H1 (cell line): Measurements from ENCODE around the gene TMEM174. TPM values are rescaled to one million over a fixed set of nuclear protein-coding genes. Genes with fewer than 3 reads are reported as not detected.

Source experiments
- ASH2L ChIP-seq: fragments of 200-600, 300-600 bp; sonication (generic); IDR thresholded peaks from one replicate; pipeline ENCODE4 v1.7.1; 2017; ENCODE audit warnings: low read length
- CHD1 ChIP-seq: IDR thresholded peaks from 2 replicates; pipeline ENCODE4 v1.6.1; 2012; ENCODE audit warnings: low read depth, low read length, improper control_type of control experiment
- EP300 ChIP-seq, 2 experiments: IDR thresholded peaks; 1 replicate in 1 of 2; 2 replicates in 1 of 2; pipeline ENCODE4 v1.6.1; 2011 to 2012; ENCODE audit warnings: low read depth in 2 of 2, low read length in 2 of 2, mild to moderate bottlenecking in 2 of 2, borderline replicate concordance in 1 of 2, inconsistent platforms in 1 of 2, moderate library complexity in 1 of 2
- GTF2F1 ChIP-seq: IDR thresholded peaks from 2 replicates; pipeline ENCODE4 v1.6.1; 2012; ENCODE audit warnings: low read depth, low read length, improper control_type of control experiment, borderline replicate concordance
- HDAC6 ChIP-seq: IDR thresholded peaks from one replicate; pipeline ENCODE4 v1.7.1; 2012; ENCODE audit warnings: low read depth, mild to moderate bottlenecking, inconsistent platforms, low read length, moderate library complexity
- KDM4A ChIP-seq: IDR thresholded peaks from one replicate; pipeline ENCODE4 v1.7.1; 2012; ENCODE audit warnings: low read depth, mild to moderate bottlenecking, moderate library complexity, low read length, inconsistent platforms; ENCODE audit not compliant: severe bottlenecking
- NRF1 ChIP-seq: IDR thresholded peaks from 2 replicates; pipeline ENCODE4 v1.6.1; 2011; ENCODE audit warnings: mild to moderate bottlenecking, low read depth, low read length, improper control_type of control experiment
- RAD21 ChIP-seq, 2 experiments: IDR thresholded peaks in 1 of 2; conservative IDR thresholded peaks in 1 of 2; 2 replicates each; pipeline ENCODE4 v1.6.1; 2011; ENCODE audit warnings: low read depth in 2 of 2, low read length in 2 of 2, improper control_type of control experiment in 1 of 2, inconsistent platforms in 1 of 2, mild to moderate bottlenecking in 1 of 2, moderate library complexity in 1 of 2
- SP1 ChIP-seq: IDR thresholded peaks from 2 replicates; pipeline ENCODE4 v1.6.1; 2011; ENCODE audit warnings: low read depth, low read length
- polyA plus RNA-seq, 7 experiments: library from polyadenylated mRNA; depleted of rRNA in 3 of 7; stranded (reverse) in 5 of 7; unstranded in 2 of 7; fragments of >200 nt in 5 of 7; fragments of 200-250 nt in 2 of 7; gene quantifications; 1 replicate in 5 of 7; 2 replicates in 1 of 7; 4 replicates in 1 of 7; pipeline versions ENCODE4 v1.2.1 to v1.2.3, GENCODE V29; 2011 to 2013; ENCODE audit warnings: missing spikeins in 2 of 7, mixed read lengths in 2 of 7
- total RNA-seq: library from RNA; stranded (reverse); fragmentation: NEBNext Ultra II Directional; extraction: Animal tissue kit (Norgen Biotek cat#: 25700); gene quantifications from 2 replicates; pipeline ENCODE4 v1.2.1, GENCODE V29; 2021
- TF ChIP-seq, protein P1 (sequence below): fragments of 300-600 bp; sonication (generic); IDR thresholded peaks from 2 replicates; pipeline ENCODE4 v1.7.1; 2012; ENCODE audit warnings: low read length, moderate library complexity, mild to moderate bottlenecking, inconsistent platforms; ENCODE audit not compliant: insufficient replicate concordance
- TF ChIP-seq, protein P2 (sequence below): IDR thresholded peaks from 2 replicates; pipeline ENCODE4 v1.6.1; 2012; ENCODE audit warnings: inconsistent platforms

TMEM174 gene
- total and polyA plus RNA-seq, 2 of the 8 experiments (the other 6 are each of a cell fraction or from before 2014, with no cell fraction given) = not detected

DNA sequence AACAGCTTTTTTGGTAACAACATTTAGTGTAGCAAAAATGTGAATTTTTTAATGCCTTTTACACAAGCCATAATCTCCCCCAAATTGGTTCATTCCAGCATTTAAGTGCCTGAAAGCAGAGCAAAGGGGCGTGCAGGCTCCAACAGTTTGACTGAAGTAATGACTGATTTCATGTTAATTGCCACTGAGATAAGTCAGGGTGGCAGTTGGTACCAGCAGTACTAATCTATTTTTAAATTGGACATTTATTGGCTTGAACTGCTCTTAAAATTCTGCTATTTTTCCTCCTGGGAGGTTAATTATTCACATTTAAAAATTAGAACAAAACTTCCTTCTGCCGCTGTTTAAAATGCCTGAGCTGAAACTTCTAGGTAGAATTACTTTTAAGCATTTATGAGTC lies 40.2 kb upstream of the TMEM174 start (continued):
- TF ChIP-seq, protein P1, sequence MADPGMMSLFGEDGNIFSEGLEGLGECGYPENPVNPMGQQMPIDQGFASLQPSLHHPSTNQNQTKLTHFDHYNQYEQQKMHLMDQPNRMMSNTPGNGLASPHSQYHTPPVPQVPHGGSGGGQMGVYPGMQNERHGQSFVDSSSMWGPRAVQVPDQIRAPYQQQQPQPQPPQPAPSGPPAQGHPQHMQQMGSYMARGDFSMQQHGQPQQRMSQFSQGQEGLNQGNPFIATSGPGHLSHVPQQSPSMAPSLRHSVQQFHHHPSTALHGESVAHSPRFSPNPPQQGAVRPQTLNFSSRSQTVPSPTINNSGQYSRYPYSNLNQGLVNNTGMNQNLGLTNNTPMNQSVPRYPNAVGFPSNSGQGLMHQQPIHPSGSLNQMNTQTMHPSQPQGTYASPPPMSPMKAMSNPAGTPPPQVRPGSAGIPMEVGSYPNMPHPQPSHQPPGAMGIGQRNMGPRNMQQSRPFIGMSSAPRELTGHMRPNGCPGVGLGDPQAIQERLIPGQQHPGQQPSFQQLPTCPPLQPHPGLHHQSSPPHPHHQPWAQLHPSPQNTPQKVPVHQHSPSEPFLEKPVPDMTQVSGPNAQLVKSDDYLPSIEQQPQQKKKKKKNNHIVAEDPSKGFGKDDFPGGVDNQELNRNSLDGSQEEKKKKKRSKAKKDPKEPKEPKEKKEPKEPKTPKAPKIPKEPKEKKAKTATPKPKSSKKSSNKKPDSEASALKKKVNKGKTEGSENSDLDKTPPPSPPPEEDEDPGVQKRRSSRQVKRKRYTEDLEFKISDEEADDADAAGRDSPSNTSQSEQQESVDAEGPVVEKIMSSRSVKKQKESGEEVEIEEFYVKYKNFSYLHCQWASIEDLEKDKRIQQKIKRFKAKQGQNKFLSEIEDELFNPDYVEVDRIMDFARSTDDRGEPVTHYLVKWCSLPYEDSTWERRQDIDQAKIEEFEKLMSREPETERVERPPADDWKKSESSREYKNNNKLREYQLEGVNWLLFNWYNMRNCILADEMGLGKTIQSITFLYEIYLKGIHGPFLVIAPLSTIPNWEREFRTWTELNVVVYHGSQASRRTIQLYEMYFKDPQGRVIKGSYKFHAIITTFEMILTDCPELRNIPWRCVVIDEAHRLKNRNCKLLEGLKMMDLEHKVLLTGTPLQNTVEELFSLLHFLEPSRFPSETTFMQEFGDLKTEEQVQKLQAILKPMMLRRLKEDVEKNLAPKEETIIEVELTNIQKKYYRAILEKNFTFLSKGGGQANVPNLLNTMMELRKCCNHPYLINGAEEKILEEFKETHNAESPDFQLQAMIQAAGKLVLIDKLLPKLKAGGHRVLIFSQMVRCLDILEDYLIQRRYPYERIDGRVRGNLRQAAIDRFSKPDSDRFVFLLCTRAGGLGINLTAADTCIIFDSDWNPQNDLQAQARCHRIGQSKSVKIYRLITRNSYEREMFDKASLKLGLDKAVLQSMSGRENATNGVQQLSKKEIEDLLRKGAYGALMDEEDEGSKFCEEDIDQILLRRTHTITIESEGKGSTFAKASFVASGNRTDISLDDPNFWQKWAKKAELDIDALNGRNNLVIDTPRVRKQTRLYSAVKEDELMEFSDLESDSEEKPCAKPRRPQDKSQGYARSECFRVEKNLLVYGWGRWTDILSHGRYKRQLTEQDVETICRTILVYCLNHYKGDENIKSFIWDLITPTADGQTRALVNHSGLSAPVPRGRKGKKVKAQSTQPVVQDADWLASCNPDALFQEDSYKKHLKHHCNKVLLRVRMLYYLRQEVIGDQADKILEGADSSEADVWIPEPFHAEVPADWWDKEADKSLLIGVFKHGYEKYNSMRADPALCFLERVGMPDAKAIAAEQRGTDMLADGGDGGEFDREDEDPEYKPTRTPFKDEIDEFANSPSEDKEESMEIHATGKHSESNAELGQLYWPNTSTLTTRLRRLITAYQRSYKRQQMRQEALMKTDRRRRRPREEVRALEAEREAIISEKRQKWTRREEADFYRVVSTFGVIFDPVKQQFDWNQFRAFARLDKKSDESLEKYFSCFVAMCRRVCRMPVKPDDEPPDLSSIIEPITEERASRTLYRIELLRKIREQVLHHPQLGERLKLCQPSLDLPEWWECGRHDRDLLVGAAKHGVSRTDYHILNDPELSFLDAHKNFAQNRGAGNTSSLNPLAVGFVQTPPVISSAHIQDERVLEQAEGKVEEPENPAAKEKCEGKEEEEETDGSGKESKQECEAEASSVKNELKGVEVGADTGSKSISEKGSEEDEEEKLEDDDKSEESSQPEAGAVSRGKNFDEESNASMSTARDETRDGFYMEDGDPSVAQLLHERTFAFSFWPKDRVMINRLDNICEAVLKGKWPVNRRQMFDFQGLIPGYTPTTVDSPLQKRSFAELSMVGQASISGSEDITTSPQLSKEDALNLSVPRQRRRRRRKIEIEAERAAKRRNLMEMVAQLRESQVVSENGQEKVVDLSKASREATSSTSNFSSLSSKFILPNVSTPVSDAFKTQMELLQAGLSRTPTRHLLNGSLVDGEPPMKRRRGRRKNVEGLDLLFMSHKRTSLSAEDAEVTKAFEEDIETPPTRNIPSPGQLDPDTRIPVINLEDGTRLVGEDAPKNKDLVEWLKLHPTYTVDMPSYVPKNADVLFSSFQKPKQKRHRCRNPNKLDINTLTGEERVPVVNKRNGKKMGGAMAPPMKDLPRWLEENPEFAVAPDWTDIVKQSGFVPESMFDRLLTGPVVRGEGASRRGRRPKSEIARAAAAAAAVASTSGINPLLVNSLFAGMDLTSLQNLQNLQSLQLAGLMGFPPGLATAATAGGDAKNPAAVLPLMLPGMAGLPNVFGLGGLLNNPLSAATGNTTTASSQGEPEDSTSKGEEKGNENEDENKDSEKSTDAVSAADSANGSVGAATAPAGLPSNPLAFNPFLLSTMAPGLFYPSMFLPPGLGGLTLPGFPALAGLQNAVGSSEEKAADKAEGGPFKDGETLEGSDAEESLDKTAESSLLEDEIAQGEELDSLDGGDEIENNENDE = no peak
- no peak for TF ChIP-seq GTF2F1
- no peak for TF ChIP-seq KDM4A
- TF ChIP-seq, protein P2, sequence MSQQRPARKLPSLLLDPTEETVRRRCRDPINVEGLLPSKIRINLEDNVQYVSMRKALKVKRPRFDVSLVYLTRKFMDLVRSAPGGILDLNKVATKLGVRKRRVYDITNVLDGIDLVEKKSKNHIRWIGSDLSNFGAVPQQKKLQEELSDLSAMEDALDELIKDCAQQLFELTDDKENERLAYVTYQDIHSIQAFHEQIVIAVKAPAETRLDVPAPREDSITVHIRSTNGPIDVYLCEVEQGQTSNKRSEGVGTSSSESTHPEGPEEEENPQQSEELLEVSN = no peak
- no peak for TF ChIP-seq HDAC6
- no peak for TF ChIP-seq SP1
- TF ChIP-seq NRF1 = no peak
- TF ChIP-seq RAD21 (IDR thresholded peaks at IDR 0.05 in 1 of 2, conservative IDR thresholded peaks at IDR 0.05 in 1 of 2; ENCODE audit: low read depth in 2 of 2, low read length in 2 of 2) = no peak
- TF ChIP-seq ASH2L = no peak
- no peak for TF ChIP-seq EP300 (IDR thresholded peaks at IDR 0.05; ENCODE audit: borderline replicate concordance in 1 of 2, low read depth in 2 of 2, low read length in 2 of 2)
- no peak for TF ChIP-seq CHD1
